HCT116 (cell line): ENCODE measurements around the gene ESPN. TPM values are rescaled to one million over a fixed set of nuclear protein-coding genes. Genes with fewer than 3 reads are reported as not detected.

Source experiments
- ATAC-seq: fragments of 200-7000 bp; cut with Tn5 transposase; 2 replicates; pipeline ENCODE4 v1.9.1; 2020; ENCODE audit warnings: mild to moderate bottlenecking, moderate library complexity
- BruUV-seq: library from RNA; stranded (reverse); fragments of 400-500 nt; replicated peaks from 2 replicates; lab custom pipeline; 2021; lab: Mats Ljungman, UMichigan
- CTCF ChIA-PET: fragments of 300-600 bp; sonication (Branson Sonifier 250); formaldehyde crosslinking; loops from one replicate; lab custom pipeline; 2021; ENCODE audit warnings: antibody characterized with exemption; lab: Charles Lee
- POLR2A ChIA-PET: fragments of 300-600, 350-600 bp; sonication (Branson Sonifier 250); formaldehyde crosslinking; loops from one replicate; lab custom pipeline; 2021; ENCODE audit warnings: antibody characterized with exemption; lab: Charles Lee
- RAD21 ChIA-PET, 2 experiments: fragments of 300-600 bp; sonication (Branson Sonifier 250); formaldehyde crosslinking; loops; one replicate each; lab custom pipeline; 2023; ENCODE audit warnings: low total read pairs in 2 of 2; ENCODE audit not compliant: uncharacterized antibody in 2 of 2, unreplicated experiment in 2 of 2, low non-redundant PET in 1 of 2; lab: Charles Lee
- DNase-seq: peaks from one replicate; pipeline ENCODE4 v3.0.0-alpha.2; 2010; ENCODE audit warnings: low read depth, low spot score
- H2AFZ ChIP-seq: fragments of 200-600 bp; shearing (Covaris generic), sonication (generic); 2 replicates; pipeline ENCODE4 v1.6.1; 2017; ENCODE audit warnings: low read depth, mixed run types, mixed read lengths, antibody characterized with exemption, low read length; ENCODE audit not compliant: poor library complexity, severe bottlenecking
- H3K27ac ChIP-seq: 2 replicates; pipeline ENCODE4 v1.5.1; 2012; ENCODE audit warnings: low read depth, low read length
- H3K27me3 ChIP-seq: fragments of 200-600 bp; sonication (generic); 2 replicates; pipeline ENCODE4 v1.6.1; 2016; ENCODE audit warnings: mixed run types, low read length, mixed read lengths; ENCODE audit not compliant: insufficient read depth
- H3K36me3 ChIP-seq, 2 experiments: fragments of 200-500 bp in 1 of 2; fragments of 200-600 bp in 1 of 2; sonication (Bioruptor generic) in 1 of 2; sonication (generic) in 1 of 2; 2 replicates each; pipeline versions ENCODE4 v1.5.1 to v1.6.1; 2014 to 2016; ENCODE audit warnings: low read length in 2 of 2, inconsistent platforms in 1 of 2, mixed read lengths in 1 of 2, mixed run types in 1 of 2; ENCODE audit not compliant: insufficient read depth in 2 of 2, control insufficient read depth in 1 of 2
- H3K4me1 ChIP-seq, 2 experiments: fragments of 200-600 bp in 1 of 2; sonication (generic) in 1 of 2; 2 replicates each; pipeline versions ENCODE4 v1.5.1 to v1.6.1; 2012 to 2017; ENCODE audit warnings: low read length in 2 of 2, inconsistent platforms in 1 of 2, mild to moderate bottlenecking in 1 of 2, mixed read lengths in 1 of 2, mixed run types in 1 of 2, moderate library complexity in 1 of 2; ENCODE audit not compliant: insufficient read depth in 2 of 2, control insufficient read depth in 1 of 2
- H3K4me2 ChIP-seq: fragments of 200-600 bp; sonication (generic); 2 replicates; pipeline ENCODE4 v1.6.1; 2017; ENCODE audit warnings: mixed run types, low read length, mixed read lengths
- H3K4me3 ChIP-seq, 2 experiments: fragments of 200-600 bp in 1 of 2; sonication (generic) in 1 of 2; replicated peaks in 1 of 2; 2 replicates each; pipeline ENCODE4 v1.5.1; 2011 to 2016; ENCODE audit warnings: low read length in 2 of 2, control low read depth in 1 of 2, low read depth in 1 of 2, mild to moderate bottlenecking in 1 of 2, mixed read lengths in 1 of 2, mixed run types in 1 of 2
- H3K79me2 ChIP-seq: fragments of 200-600 bp; sonication (generic); 2 replicates; pipeline ENCODE4 v1.6.1; 2017; ENCODE audit warnings: mild to moderate bottlenecking, mixed run types, low read length, moderate library complexity, mixed read lengths; ENCODE audit not compliant: insufficient read depth
- H3K9ac ChIP-seq: fragments of 200-600 bp; sonication (generic); 2 replicates; pipeline ENCODE4 v1.6.1; 2016; ENCODE audit warnings: low read length, mixed read lengths
- H3K9me2 ChIP-seq: fragments of 200-600 bp; sonication (generic), shearing (Covaris generic); 2 replicates; pipeline ENCODE4 v1.6.1; 2017; ENCODE audit warnings: mixed run types, mild to moderate bottlenecking, moderate library complexity; ENCODE audit not compliant: insufficient read depth
- H3K9me3 ChIP-seq, 2 experiments: fragments of 200-500 bp in 1 of 2; fragments of 200-600 bp in 1 of 2; sonication (Bioruptor generic) in 1 of 2; sonication (generic) in 1 of 2; 2 replicates each; pipeline ENCODE4 v1.6.1; 2014 to 2017; ENCODE audit warnings: low read length in 2 of 2, mixed read lengths in 2 of 2, inconsistent platforms in 1 of 2, low read depth in 1 of 2, mild to moderate bottlenecking in 1 of 2, mixed run types in 1 of 2, moderate library complexity in 1 of 2; ENCODE audit not compliant: control insufficient read depth in 1 of 2, insufficient read depth in 1 of 2
- H4K20me1 ChIP-seq: fragments of 200-600 bp; sonication (generic), shearing (Covaris generic); 2 replicates; pipeline ENCODE4 v1.6.1; 2017; ENCODE audit warnings: mixed run types, mild to moderate bottlenecking, moderate library complexity; ENCODE audit not compliant: insufficient read depth
- CEBPB ChIP-seq: IDR thresholded peaks from 2 replicates; pipeline ENCODE4 v1.6.1; 2012; ENCODE audit warnings: low read depth
- ELF1 ChIP-seq: IDR thresholded peaks from 2 replicates; pipeline ENCODE4 v1.6.1; 2012; ENCODE audit warnings: low read depth, borderline replicate concordance
- EZH2 ChIP-seq: fragments of 200-600 bp; sonication (generic); IDR thresholded peaks from 2 replicates; pipeline ENCODE4 v1.6.1; 2017; ENCODE audit warnings: antibody characterized with exemption, mixed run types
- EZH2phosphoT487 ChIP-seq: fragments of 200-600 bp; IDR thresholded peaks from 2 replicates; pipeline ENCODE4 v1.6.1; 2018; ENCODE audit warnings: antibody characterized with exemption, borderline replicate concordance
- JUND ChIP-seq: IDR thresholded peaks from 2 replicates; pipeline ENCODE4 v1.6.1; 2012
- POLR2A ChIP-seq: IDR thresholded peaks from 2 replicates; pipeline ENCODE4 v1.7.0; 2011; ENCODE audit warnings: borderline replicate concordance; ENCODE audit not compliant: insufficient read depth, insufficient read length; ENCODE audit errors: extremely low read depth
- POLR2AphosphoS5 ChIP-seq: IDR thresholded peaks from 2 replicates; pipeline ENCODE4 v1.6.1; 2011; ENCODE audit warnings: mild to moderate bottlenecking, low read depth, low read length, moderate library complexity
- RAD21 ChIP-seq: IDR thresholded peaks from 2 replicates; pipeline ENCODE4 v1.6.1; 2012; ENCODE audit warnings: low read depth, mild to moderate bottlenecking
- SP1 ChIP-seq: IDR thresholded peaks from 2 replicates; pipeline ENCODE4 v1.6.1; 2012; ENCODE audit warnings: low read depth
- YY1 ChIP-seq: IDR thresholded peaks from 2 replicates; pipeline ENCODE4 v1.6.1; 2011; ENCODE audit warnings: low read length, low read depth, moderate library complexity, mild to moderate bottlenecking; ENCODE audit not compliant: insufficient replicate concordance; ENCODE audit errors: extremely low read depth
- ZFX ChIP-seq: fragments of 450-650 bp; IDR thresholded peaks from 2 replicates; pipeline ENCODE4 v1.6.1; 2017
- ZNF274 ChIP-seq: fragments of 200-500 bp; sonication (Bioruptor generic); IDR thresholded peaks from 2 replicates; pipeline ENCODE4 v1.6.1; 2014; ENCODE audit warnings: mild to moderate bottlenecking, low read depth, low read length, inconsistent platforms
- intact Hi-C: fragments of 100-400 bp; cut with micrococcal nuclease; formaldehyde crosslinking; loops from 2 replicates; pipeline ENCODE4 v1.10.0; 2022
- total RNA-seq: library from RNA; stranded (reverse); gene quantifications from one replicate; pipeline ENCODE4 v1.2.1, GENCODE V29; 2021; ENCODE audit not compliant: unreplicated experiment
- TF ChIP-seq, protein P1 (sequence below): IDR thresholded peaks from 2 replicates; pipeline ENCODE4 v1.6.1; 2012; ENCODE audit warnings: low read depth
- TF ChIP-seq, protein P2 (sequence below): IDR thresholded peaks from 2 replicates; pipeline ENCODE4 v1.6.1; 2012
- TF ChIP-seq, protein P3 (sequence below): IDR thresholded peaks from 2 replicates; pipeline ENCODE4 v1.6.1; 2011; ENCODE audit warnings: mild to moderate bottlenecking, low read length, moderate library complexity; ENCODE audit not compliant: insufficient replicate concordance; ENCODE audit errors: extremely low read depth

Gene ESPN
- total RNA-seq, 1 experiment from 2014 or later, result 114 TPM

DNA sequence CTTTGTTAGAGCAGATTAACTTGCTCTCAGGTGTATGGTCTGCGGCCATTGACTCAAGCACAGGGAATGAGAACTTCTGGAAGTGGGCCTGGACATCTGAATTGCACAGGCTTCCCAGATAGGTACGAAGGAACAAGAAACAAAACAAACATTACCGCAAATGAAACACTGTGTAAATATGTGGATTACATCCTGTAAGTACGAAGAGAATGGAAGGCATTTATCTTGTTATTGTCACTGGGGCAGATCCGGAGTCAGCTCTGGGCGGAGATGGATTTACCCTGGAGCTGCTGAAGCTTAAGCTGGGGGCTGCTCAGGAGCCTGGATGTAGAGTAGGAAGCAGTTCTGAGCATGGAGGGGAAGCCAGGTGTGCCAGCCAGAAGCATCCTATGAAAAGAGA is 11.7 kb upstream of the ESPN start:
- Histone ChIP-seq H3K9me3 (no peaks in the 10 kb centered on the region), H3K4me1 (peaks cover 17 to 41% of the 10 kb centered on the region in 2 experiments), H3K27ac (no peak overlapping the region), H3K36me3 (no peaks in the 10 kb centered on the region), H3K79me2 (no peaks in the 10 kb centered on the region), H3K4me2 (no peak overlapping the region), H3K9me2 (no peaks in the 10 kb centered on the region), H2AFZ (no peak overlapping the region), H3K27me3 (no peaks in the 10 kb centered on the region), H3K4me3 (no peak overlapping the region), H3K9ac (no peak overlapping the region), H4K20me1 (no peaks in the 10 kb centered on the region)
- POLR2A ChIA-PET, result interaction anchor here (0.8 kb wide), 1 partner anchor 10 kb away, joined by 3 read pairs; no protein-coding TSS in a partner anchor
- RAD21 ChIA-PET, result no interaction called here
- intact Hi-C loops, result no loop called here
- DNase-seq, result no peak
- CTCF ChIA-PET, result interaction anchor here (2.3 kb wide), 1 partner anchor 10 kb away, joined by 28 read pairs; no protein-coding TSS in a partner anchor
- TF ChIP-seq RAD21, result no peak
- TF ChIP-seq CEBPB, result no peak
- TF ChIP-seq SP1, result no peak
- ATAC-seq, result no peak
- BruUV-seq, result no TSS peak

DNA sequence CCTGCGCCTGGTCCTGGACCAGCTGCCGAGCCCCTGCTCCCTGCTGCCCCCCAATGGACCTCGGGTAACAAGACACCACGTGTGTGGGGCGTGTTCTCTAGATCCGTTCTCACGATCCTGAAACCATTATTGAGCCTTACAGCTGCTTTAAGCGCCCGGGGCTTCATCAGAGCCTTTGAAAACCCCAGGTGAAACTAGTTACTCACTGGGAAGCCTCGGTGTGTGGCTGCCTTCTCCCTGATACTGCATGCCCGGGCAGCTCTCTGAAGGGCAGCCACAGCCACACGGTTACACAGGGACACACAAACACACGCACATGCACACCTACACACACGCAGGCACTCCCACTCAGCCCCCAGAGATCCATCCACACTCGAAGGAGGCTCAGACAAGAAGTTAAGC is 10.1 kb upstream of the ESPN start:
- peak overlapping the region; percentile 89 for H3K4me2 ChIP-seq
- no peaks in the 10 kb centered on the region for H3K79me2 ChIP-seq
- peak; percentile 59 for DNase-seq
- ChIA-PET CTCF (interaction anchor here (0.7 to 2.3 kb wide), 9 partner anchors 9 to 168 kb away, joined by 3 to 28 read pairs (median 3); partner anchors contain the start of gene ACOT7), POLR2A (interaction anchor here (1.1 to 1.4 kb wide), 2 partner anchors 9 to 22 kb away, joined by 3 to 8 read pairs; no protein-coding TSS in a partner anchor), RAD21 (no interaction called here)
- H3K36me3 ChIP-seq, result no peaks in the 10 kb centered on the region
- no TSS peak for BruUV-seq
- peak overlapping the region; percentile 67 for H3K9ac ChIP-seq
- peak overlapping the region; percentile 28 to 54 for H3K4me3 ChIP-seq
- intact Hi-C loops, result no loop called here
- peak; percentile 88 for ATAC-seq
- no peaks in the 10 kb centered on the region for H3K27me3 ChIP-seq
- H3K4me1 ChIP-seq, result peaks cover 20 to 55% of the 10 kb centered on the region in 2 experiments
- no peaks in the 10 kb centered on the region for H4K20me1 ChIP-seq
- peak overlapping the region; percentile 84 for H2AFZ ChIP-seq
- no peaks in the 10 kb centered on the region for H3K9me2 ChIP-seq
- peak overlapping the region; percentile 32 for H3K27ac ChIP-seq
- H3K9me3 ChIP-seq, result no peaks in the 10 kb centered on the region
- TF ChIP-seq, protein P1, sequence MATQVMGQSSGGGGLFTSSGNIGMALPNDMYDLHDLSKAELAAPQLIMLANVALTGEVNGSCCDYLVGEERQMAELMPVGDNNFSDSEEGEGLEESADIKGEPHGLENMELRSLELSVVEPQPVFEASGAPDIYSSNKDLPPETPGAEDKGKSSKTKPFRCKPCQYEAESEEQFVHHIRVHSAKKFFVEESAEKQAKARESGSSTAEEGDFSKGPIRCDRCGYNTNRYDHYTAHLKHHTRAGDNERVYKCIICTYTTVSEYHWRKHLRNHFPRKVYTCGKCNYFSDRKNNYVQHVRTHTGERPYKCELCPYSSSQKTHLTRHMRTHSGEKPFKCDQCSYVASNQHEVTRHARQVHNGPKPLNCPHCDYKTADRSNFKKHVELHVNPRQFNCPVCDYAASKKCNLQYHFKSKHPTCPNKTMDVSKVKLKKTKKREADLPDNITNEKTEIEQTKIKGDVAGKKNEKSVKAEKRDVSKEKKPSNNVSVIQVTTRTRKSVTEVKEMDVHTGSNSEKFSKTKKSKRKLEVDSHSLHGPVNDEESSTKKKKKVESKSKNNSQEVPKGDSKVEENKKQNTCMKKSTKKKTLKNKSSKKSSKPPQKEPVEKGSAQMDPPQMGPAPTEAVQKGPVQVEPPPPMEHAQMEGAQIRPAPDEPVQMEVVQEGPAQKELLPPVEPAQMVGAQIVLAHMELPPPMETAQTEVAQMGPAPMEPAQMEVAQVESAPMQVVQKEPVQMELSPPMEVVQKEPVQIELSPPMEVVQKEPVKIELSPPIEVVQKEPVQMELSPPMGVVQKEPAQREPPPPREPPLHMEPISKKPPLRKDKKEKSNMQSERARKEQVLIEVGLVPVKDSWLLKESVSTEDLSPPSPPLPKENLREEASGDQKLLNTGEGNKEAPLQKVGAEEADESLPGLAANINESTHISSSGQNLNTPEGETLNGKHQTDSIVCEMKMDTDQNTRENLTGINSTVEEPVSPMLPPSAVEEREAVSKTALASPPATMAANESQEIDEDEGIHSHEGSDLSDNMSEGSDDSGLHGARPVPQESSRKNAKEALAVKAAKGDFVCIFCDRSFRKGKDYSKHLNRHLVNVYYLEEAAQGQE, result no peak
- no peak for TF ChIP-seq EZH2
- TF ChIP-seq, protein P2, sequence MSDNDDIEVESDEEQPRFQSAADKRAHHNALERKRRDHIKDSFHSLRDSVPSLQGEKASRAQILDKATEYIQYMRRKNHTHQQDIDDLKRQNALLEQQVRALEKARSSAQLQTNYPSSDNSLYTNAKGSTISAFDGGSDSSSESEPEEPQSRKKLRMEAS, result no peak
- no peak for TF ChIP-seq ZNF274
- no peak for TF ChIP-seq JUND
- no peak for TF ChIP-seq EZH2phosphoT487
- TF ChIP-seq CEBPB, result no peak
- peak; percentile 38; the same call in 1 of the 2 replicates for TF ChIP-seq POLR2AphosphoS5
- peak; percentile 29 for TF ChIP-seq YY1
- TF ChIP-seq RAD21, result no peak
- TF ChIP-seq, protein P3, sequence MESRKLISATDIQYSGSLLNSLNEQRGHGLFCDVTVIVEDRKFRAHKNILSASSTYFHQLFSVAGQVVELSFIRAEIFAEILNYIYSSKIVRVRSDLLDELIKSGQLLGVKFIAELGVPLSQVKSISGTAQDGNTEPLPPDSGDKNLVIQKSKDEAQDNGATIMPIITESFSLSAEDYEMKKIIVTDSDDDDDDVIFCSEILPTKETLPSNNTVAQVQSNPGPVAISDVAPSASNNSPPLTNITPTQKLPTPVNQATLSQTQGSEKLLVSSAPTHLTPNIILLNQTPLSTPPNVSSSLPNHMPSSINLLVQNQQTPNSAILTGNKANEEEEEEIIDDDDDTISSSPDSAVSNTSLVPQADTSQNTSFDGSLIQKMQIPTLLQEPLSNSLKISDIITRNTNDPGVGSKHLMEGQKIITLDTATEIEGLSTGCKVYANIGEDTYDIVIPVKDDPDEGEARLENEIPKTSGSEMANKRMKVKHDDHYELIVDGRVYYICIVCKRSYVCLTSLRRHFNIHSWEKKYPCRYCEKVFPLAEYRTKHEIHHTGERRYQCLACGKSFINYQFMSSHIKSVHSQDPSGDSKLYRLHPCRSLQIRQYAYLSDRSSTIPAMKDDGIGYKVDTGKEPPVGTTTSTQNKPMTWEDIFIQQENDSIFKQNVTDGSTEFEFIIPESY, result no peak
- no peak for TF ChIP-seq ELF1
- TF ChIP-seq ZFX, result no peak
- TF ChIP-seq POLR2A, result no peak
